ENCODE measurements around the gene EEF2K. TPM values are rescaled to one million over a fixed set of nuclear protein-coding genes. Genes with fewer than 3 reads are reported as not detected.

Gene EEF2K
- total RNA-seq, 4 donors from 2014 or later, result 22.2 to 223 (median 50.1) TPM

DNA sequence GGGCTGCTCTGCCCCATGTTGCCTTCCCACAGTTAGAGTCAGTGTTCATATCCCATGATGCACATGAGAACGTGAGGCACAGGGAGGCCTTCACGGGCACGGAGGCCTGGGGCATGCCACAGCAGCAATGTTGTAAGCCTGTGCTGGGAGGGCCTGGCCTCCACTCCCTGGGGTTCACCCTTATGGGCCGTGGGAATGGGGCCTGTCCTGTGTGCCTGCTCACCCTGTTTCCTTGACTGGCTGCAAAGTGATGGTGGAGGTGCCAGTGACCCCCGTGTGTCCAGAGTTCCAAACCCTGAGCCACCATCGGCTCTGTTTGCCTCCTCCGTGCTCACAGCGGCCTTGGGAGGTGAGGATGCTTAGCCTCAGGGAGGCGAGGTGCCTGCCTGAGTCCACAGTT lies 100.7 kb downstream of the EEF2K start:
- intact Hi-C loops (cut with DNase I; ENCODE audit: low total_unique reads), result no loop called here
- H3K9me3 ChIP-seq, result no peaks in the 10 kb centered on the region
- no peak for DNase-seq
- no peaks in the 10 kb centered on the region for H3K4me1 ChIP-seq
- no peaks in the 10 kb centered on the region for H3K27me3 ChIP-seq
- in situ Hi-C loops (cut with MboI; ENCODE audit: low pct_ligation_motif_present in 1 of 4, low pct_unique_long_range_greater_than_20kb in 1 of 4, low sequenced_read_pairs in 3 of 4), result loop anchor here in 2 of 4 donors (25.0 kb wide), 2 partner anchors 106 to 1119 kb away; no protein-coding TSS in a partner anchor
- H3K36me3 ChIP-seq, result peaks cover 0 to 33% (median 13%) of the 10 kb centered on the region in 4 donors
- WGBS, 2 donors (ENCODE audit: low coverage in 1 of 2), result 95% methylated on average over 9 of the region's 9 CpGs; no CpG with 5 or more reads in 1 of the 2 donors
- H3K4me3 ChIP-seq, result no peak overlapping the region
- no peak overlapping the region for H3K27ac ChIP-seq
- TF ChIP-seq, protein P1, sequence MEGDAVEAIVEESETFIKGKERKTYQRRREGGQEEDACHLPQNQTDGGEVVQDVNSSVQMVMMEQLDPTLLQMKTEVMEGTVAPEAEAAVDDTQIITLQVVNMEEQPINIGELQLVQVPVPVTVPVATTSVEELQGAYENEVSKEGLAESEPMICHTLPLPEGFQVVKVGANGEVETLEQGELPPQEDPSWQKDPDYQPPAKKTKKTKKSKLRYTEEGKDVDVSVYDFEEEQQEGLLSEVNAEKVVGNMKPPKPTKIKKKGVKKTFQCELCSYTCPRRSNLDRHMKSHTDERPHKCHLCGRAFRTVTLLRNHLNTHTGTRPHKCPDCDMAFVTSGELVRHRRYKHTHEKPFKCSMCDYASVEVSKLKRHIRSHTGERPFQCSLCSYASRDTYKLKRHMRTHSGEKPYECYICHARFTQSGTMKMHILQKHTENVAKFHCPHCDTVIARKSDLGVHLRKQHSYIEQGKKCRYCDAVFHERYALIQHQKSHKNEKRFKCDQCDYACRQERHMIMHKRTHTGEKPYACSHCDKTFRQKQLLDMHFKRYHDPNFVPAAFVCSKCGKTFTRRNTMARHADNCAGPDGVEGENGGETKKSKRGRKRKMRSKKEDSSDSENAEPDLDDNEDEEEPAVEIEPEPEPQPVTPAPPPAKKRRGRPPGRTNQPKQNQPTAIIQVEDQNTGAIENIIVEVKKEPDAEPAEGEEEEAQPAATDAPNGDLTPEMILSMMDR (IDR thresholded peaks at IDR 0.05), result no peak
- TF ChIP-seq EP300 (IDR thresholded peaks at IDR 0.05; ENCODE audit: low read depth), result no peak
- TF ChIP-seq POLR2AphosphoS5 (IDR thresholded peaks at IDR 0.05), result no peak

DNA sequence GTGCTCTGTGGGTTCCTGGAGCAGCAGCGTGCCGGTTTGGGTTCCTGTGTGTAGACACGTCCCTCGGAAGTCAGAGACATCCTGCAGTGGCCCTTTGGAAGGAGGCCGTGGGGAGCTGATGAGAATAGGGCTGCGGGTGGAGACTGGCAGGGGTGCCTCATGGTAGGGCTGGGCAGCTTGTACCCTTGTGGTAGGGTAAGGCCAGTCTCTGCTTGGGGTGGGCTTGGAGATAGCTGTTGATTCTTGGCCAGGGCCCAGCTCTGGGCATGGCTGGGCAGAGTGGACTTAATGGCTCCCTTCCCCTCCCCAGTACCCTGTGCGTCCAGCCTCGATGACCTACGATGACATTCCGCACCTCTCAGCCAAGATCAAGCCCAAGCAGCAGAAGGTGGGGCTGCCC lies 101.8 kb downstream of the EEF2K start:
- Histone ChIP-seq H3K27me3 (no peaks in the 10 kb centered on the region), H3K9me3 (no peaks in the 10 kb centered on the region), H3K4me3 (no peak overlapping the region), H3K4me1 (no peaks in the 10 kb centered on the region), H3K36me3 (peaks cover 0 to 33% (median 13%) of the 10 kb centered on the region in 4 donors), H3K27ac (no peak overlapping the region)
- TF ChIP-seq POLR2AphosphoS5 (IDR thresholded peaks at IDR 0.05) (no peak), POLR2A (IDR thresholded peaks at IDR 0.05) (no peak), EP300 (IDR thresholded peaks at IDR 0.05; ENCODE audit: low read depth) (no peak)
- TF ChIP-seq, protein P1 (IDR thresholded peaks at IDR 0.05), result no peak
- 98% methylated on average over 10 of the region's 10 CpGs; no CpG with 5 or more reads in 1 of the 2 donors for WGBS, 2 donors (ENCODE audit: low coverage in 1 of 2)
- no peak for DNase-seq
- in situ Hi-C loops (cut with MboI; ENCODE audit: low pct_ligation_motif_present in 1 of 4, low pct_unique_long_range_greater_than_20kb in 1 of 4, low sequenced_read_pairs in 3 of 4), result loop anchor here in 2 of 4 donors (25.0 kb wide), 2 partner anchors 104 to 1121 kb away; no protein-coding TSS in a partner anchor
- intact Hi-C loops (cut with DNase I; ENCODE audit: low total_unique reads), result no loop called here

DNA sequence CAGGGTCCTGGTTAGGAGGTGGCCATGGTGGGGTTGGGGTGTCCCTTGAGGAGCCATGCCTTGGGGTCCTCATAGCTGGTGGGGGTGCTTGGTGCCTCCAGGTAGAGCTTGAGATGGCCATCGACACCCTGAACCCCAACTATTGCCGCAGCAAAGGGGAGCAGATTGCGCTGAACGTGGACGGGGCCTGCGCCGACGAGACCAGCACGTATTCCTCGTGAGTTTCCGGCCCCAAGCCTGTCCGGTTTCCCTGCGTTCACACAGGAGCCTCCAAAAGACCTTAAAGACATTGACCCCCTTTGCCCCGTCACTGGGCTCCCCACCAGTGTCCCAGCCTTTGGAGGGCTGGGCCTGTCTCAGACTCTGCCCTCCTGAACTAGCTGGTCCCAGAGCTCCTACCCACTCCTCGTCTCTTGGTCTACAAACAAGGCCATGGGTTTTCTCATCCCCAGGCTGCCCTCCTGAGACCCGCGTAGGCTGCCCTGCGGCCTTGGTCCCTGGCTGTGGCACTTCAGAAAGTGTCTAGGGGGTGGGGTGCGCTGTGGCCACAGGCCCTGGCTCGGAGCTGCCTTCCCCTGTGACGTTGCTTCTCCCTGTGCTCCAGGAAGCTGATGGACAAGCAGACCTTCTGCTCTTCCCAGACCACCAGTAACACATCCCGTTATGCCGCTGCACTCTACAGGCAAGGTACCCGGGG lies 102.9 kb downstream of the EEF2K start:
- no peaks in the 10 kb centered on the region for H3K9me3 ChIP-seq
- no peak overlapping the region for H3K27ac ChIP-seq
- no peaks in the 10 kb centered on the region for H3K4me1 ChIP-seq
- peaks cover 0 to 34% (median 13%) of the 10 kb centered on the region in 4 donors for H3K36me3 ChIP-seq
- no peak for DNase-seq
- intact Hi-C loops (cut with DNase I; ENCODE audit: low total_unique reads), result no loop called here
- in situ Hi-C loops (cut with MboI; ENCODE audit: low pct_ligation_motif_present in 1 of 4, low pct_unique_long_range_greater_than_20kb in 1 of 4, low sequenced_read_pairs in 3 of 4), result loop anchor here in 2 of 4 donors (25.0 kb wide), 2 partner anchors 103 to 1122 kb away; no protein-coding TSS in a partner anchor
- WGBS, 2 donors (ENCODE audit: low coverage in 1 of 2), result 95% methylated on average over 19 of the region's 24 CpGs; no CpG with 5 or more reads in 1 of the 2 donors
- no peak for TF ChIP-seq POLR2AphosphoS5 (IDR thresholded peaks at IDR 0.05)
- TF ChIP-seq, protein P1 (IDR thresholded peaks at IDR 0.05), result no peak
- no peak for TF ChIP-seq EP300 (IDR thresholded peaks at IDR 0.05; ENCODE audit: low read depth)
- TF ChIP-seq POLR2A (IDR thresholded peaks at IDR 0.05), result no peak
- no peaks in the 10 kb centered on the region for H3K27me3 ChIP-seq
- H3K4me3 ChIP-seq, result no peak overlapping the region

DNA sequence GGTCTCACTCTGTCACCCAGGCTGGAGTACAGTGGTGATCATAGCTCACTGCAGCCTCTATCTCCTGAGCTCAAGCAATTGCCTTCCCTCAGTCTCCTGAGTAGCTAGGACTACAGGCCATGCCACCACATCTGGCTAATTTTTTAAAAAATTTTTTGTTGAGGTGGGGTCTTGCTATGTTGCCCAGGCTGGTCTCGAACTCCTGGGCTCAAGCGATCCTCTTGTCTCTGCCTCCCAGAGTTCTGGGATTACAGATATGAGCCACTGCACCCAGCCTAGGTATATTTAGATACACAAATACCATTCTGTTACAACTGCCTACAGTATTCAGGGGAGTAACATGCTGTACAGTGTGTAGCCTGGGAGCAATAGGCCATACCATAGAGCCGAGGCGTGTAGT lies 105.4 kb downstream of the EEF2K start:
- Histone ChIP-seq H3K27ac (no peak overlapping the region), H3K27me3 (no peaks in the 10 kb centered on the region), H3K36me3 (peaks cover 0 to 51% (median 21%) of the 10 kb centered on the region in 4 donors), H3K9me3 (no peaks in the 10 kb centered on the region), H3K4me3 (no peak overlapping the region), H3K4me1 (no peaks in the 10 kb centered on the region)
- TF ChIP-seq POLR2AphosphoS5 (IDR thresholded peaks at IDR 0.05), result no peak
- TF ChIP-seq POLR2A (IDR thresholded peaks at IDR 0.05), result no peak
- TF ChIP-seq, protein P1 (IDR thresholded peaks at IDR 0.05), result no peak
- TF ChIP-seq EP300 (IDR thresholded peaks at IDR 0.05; ENCODE audit: low read depth), result no peak
- intact Hi-C loops (cut with DNase I; ENCODE audit: low total_unique reads) (no loop called here), in situ Hi-C loops (cut with MboI; ENCODE audit: low pct_ligation_motif_present in 1 of 4, low pct_unique_long_range_greater_than_20kb in 1 of 4, low sequenced_read_pairs in 3 of 4) (loop anchor here in 2 of 4 donors (25.0 kb wide), 2 partner anchors 101 to 1124 kb away; no protein-coding TSS in a partner anchor)
- WGBS, 2 donors (ENCODE audit: low coverage in 1 of 2), result 91% methylated on average over 4 of the region's 4 CpGs; no CpG with 5 or more reads in 1 of the 2 donors
- DNase-seq, result no peak
